ENCODE data around the gene PRF1.

GRCh38 chr10:70578371-70578947, 24.1 kb downstream of the PRF1 start:
- TF ChIP-seq CTCF (IDR thresholded peaks at IDR 0.05) = no peak
- TF ChIP-seq POLR2A (IDR thresholded peaks at IDR 0.05) = no peak
- no peak for TF ChIP-seq EP300 (IDR thresholded peaks at IDR 0.05)
